Middle frontal gyrus (tissue), 1 donor: ENCODE measurements around the gene PKHD1.

ENCODE experiments used
- DNase-seq: peaks from one replicate; pipeline ENCODE4 v3.0.0-alpha.2; 2015; ENCODE audit warnings: low spot score; ENCODE audit errors: extremely low spot score

The PKHD1 gene

GRCh38 chr6:52087498-52087999 lies at the start of gene PKHD1:
PKHD1 (minus strand) TSS chr6:52087613; CDS start chr6:52084933, 2,680 bp downstream.
- no peak for DNase-seq

GRCh38 chr6:52136934-52137467 lies 49.6 kb upstream of the PKHD1 start:
- DNase-seq: no peak

GRCh38 chr6:52136055-52136454 lies 48.6 kb upstream of the PKHD1 start:
- DNase-seq: no peak

- no peak for DNase-seq
Measured at GRCh38 chr6:52135217-52135616, 47.8 kb upstream of the PKHD1 start.

GRCh38 chr6:52134011-52134410 lies 46.6 kb upstream of the PKHD1 start:
- no peak for DNase-seq

GRCh38 chr6:52133324-52133723 lies 45.9 kb upstream of the PKHD1 start:
- DNase-seq: no peak

GRCh38 chr6:52132292-52132691 lies 44.9 kb upstream of the PKHD1 start:
- no peak for DNase-seq

- DNase-seq: no peak
Measured at GRCh38 chr6:52130440-52130839, 43.0 kb upstream of the PKHD1 start.

GRCh38 chr6:52127957-52128356 lies 40.5 kb upstream of the PKHD1 start:
- no peak for DNase-seq

- no peak for DNase-seq
Measured at GRCh38 chr6:52126231-52126630, 38.8 kb upstream of the PKHD1 start.

GRCh38 chr6:52125572-52125971 lies 38.2 kb upstream of the PKHD1 start:
- no peak for DNase-seq

- DNase-seq: no peak
Measured at GRCh38 chr6:52125139-52125538, 37.7 kb upstream of the PKHD1 start.

GRCh38 chr6:52124126-52125121 lies 37.0 kb upstream of the PKHD1 start:
- DNase-seq: no peak

- DNase-seq: no peak
Measured at GRCh38 chr6:52123251-52123650, 35.8 kb upstream of the PKHD1 start.

- no peak for DNase-seq
Measured at GRCh38 chr6:52117352-52117751, 29.9 kb upstream of the PKHD1 start.

GRCh38 chr6:52116605-52116948 lies 29.2 kb upstream of the PKHD1 start:
- no peak for DNase-seq

- no peak for DNase-seq
Measured at GRCh38 chr6:52115891-52116604, 28.6 kb upstream of the PKHD1 start.

GRCh38 chr6:52115145-52115741 lies 27.8 kb upstream of the PKHD1 start:
- no peak for DNase-seq

GRCh38 chr6:52109171-52109571 lies 21.8 kb upstream of the PKHD1 start:
- DNase-seq: no peak

GRCh38 chr6:52108128-52108527 lies 20.7 kb upstream of the PKHD1 start:
- DNase-seq: no peak

GRCh38 chr6:52106994-52107393 lies 19.6 kb upstream of the PKHD1 start:
- no peak for DNase-seq

GRCh38 chr6:52104979-52105378 lies 17.6 kb upstream of the PKHD1 start:
- DNase-seq: no peak
